A673 (cell line): ENCODE measurements around the gene GPC6. TPM values are rescaled to one million over a fixed set of nuclear protein-coding genes. Genes with fewer than 3 reads are reported as not detected.
A peak's percentile ranks its signal among the peaks of the same experiment; 100 is the strongest.

Experiments
- BruUV-seq: library from RNA; stranded (reverse); fragments of 400-500 nt; replicated peaks from 2 replicates; lab custom pipeline; 2021; lab: Mats Ljungman, UMichigan
- CTCF ChIA-PET: fragments of 300-600 bp; sonication (Branson Sonifier 250); formaldehyde crosslinking; loops from one replicate; lab custom pipeline; 2022; ENCODE audit warnings: antibody characterized with exemption; lab: Charles Lee
- POLR2A ChIA-PET: fragments of 300-600 bp; sonication (Branson Sonifier 250); formaldehyde crosslinking; loops from one replicate; lab custom pipeline; 2022; ENCODE audit warnings: antibody characterized with exemption; ENCODE audit not compliant: low non-redundant PET; lab: Charles Lee
- DNase-seq: peaks from one replicate; pipeline ENCODE4 v3.0.0-alpha.2; 2015; ENCODE audit warnings: low spot score
- H3K27ac ChIP-seq: fragments of 200-600 bp; sonication (generic); 2 replicates; pipeline ENCODE4 v1.5.1; 2016; ENCODE audit warnings: mixed run types, low read depth, mild to moderate bottlenecking, mixed read lengths, antibody characterized with exemption, low read length; ENCODE audit not compliant: poor library complexity, severe bottlenecking
- H3K27me3 ChIP-seq: fragments of 200-600 bp; sonication (generic); replicated peaks from 2 replicates; pipeline ENCODE4 v1.6.1; 2017; ENCODE audit warnings: mixed run types, low read depth, mild to moderate bottlenecking, mixed read lengths, antibody characterized with exemption, low read length; ENCODE audit not compliant: insufficient read depth, poor library complexity
- H3K36me3 ChIP-seq: fragments of 200-600 bp; sonication (generic); 2 replicates; pipeline ENCODE4 v1.6.1; 2016; ENCODE audit warnings: mixed run types, mild to moderate bottlenecking, mixed read lengths, antibody characterized with exemption, low read length; ENCODE audit not compliant: insufficient read depth, poor library complexity, severe bottlenecking
- H3K4me1 ChIP-seq: fragments of 200-600 bp; sonication (generic); 2 replicates; pipeline ENCODE4 v1.6.1; 2017; ENCODE audit warnings: mixed run types, mild to moderate bottlenecking, mixed read lengths, antibody characterized with exemption, low read length; ENCODE audit not compliant: insufficient read depth, poor library complexity, severe bottlenecking
- H3K4me3 ChIP-seq: fragments of 200-600 bp; sonication (generic); 2 replicates; pipeline ENCODE4 v1.5.1; 2016; ENCODE audit warnings: low read depth, mixed run types, mild to moderate bottlenecking, mixed read lengths, low read length; ENCODE audit not compliant: poor library complexity, severe bottlenecking
- H3K9me3 ChIP-seq: fragments of 200-600 bp; sonication (generic); 2 replicates; pipeline ENCODE4 v1.6.1; 2016; ENCODE audit warnings: mixed run types, low read depth, mild to moderate bottlenecking, mixed read lengths, antibody characterized with exemption, low read length; ENCODE audit not compliant: poor library complexity, severe bottlenecking
- EZH2 ChIP-seq: fragments of 200-600 bp; sonication (generic); IDR thresholded peaks from 2 replicates; pipeline ENCODE4 v1.6.1; 2017; ENCODE audit warnings: borderline replicate concordance, low read depth, mild to moderate bottlenecking, mixed read lengths, antibody characterized with exemption, low read length; ENCODE audit not compliant: poor library complexity, severe bottlenecking
- intact Hi-C: fragments of 100-400 bp; cut with micrococcal nuclease; formaldehyde crosslinking; loops from one replicate; pipeline ENCODE4 v1.10.0; 2022; ENCODE audit not compliant: unreplicated experiment
- total RNA-seq: library from RNA; stranded (reverse); gene quantifications from 2 replicates; pipeline ENCODE4 v1.2.3, GENCODE V29; 2021
- TF ChIP-seq, protein P1 (sequence below): fragments of 300-800, 200-600 bp; sonication (generic); conservative IDR thresholded peaks from 2 replicates; pipeline ENCODE4 v1.5.1; 2017; ENCODE audit warnings: low read depth, mild to moderate bottlenecking, antibody characterized with exemption, low read length, moderate library complexity, mixed read lengths

The GPC6 gene
- total RNA-seq, 1 experiment from 2014 or later: 23.3 TPM

GRCh38 chr13:93753639-93754038 is 527.0 kb downstream of the GPC6 start:
- ChIA-PET POLR2A (no interaction called here), CTCF (no interaction called here)
- Histone ChIP-seq H3K4me3 (no peak overlapping the region), H3K36me3 (no peaks in the 10 kb centered on the region), H3K9me3 (no peaks in the 10 kb centered on the region), H3K27me3 (no peaks in the 10 kb centered on the region), H3K27ac (no peak overlapping the region), H3K4me1 (peaks cover 2% of the 10 kb centered on the region)
- no peak for DNase-seq
- BruUV-seq: no TSS peak
- TF ChIP-seq EZH2: no peak
- TF ChIP-seq, protein P1, sequence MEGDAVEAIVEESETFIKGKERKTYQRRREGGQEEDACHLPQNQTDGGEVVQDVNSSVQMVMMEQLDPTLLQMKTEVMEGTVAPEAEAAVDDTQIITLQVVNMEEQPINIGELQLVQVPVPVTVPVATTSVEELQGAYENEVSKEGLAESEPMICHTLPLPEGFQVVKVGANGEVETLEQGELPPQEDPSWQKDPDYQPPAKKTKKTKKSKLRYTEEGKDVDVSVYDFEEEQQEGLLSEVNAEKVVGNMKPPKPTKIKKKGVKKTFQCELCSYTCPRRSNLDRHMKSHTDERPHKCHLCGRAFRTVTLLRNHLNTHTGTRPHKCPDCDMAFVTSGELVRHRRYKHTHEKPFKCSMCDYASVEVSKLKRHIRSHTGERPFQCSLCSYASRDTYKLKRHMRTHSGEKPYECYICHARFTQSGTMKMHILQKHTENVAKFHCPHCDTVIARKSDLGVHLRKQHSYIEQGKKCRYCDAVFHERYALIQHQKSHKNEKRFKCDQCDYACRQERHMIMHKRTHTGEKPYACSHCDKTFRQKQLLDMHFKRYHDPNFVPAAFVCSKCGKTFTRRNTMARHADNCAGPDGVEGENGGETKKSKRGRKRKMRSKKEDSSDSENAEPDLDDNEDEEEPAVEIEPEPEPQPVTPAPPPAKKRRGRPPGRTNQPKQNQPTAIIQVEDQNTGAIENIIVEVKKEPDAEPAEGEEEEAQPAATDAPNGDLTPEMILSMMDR: no peak
- intact Hi-C loops: no loop called here

DNA sequence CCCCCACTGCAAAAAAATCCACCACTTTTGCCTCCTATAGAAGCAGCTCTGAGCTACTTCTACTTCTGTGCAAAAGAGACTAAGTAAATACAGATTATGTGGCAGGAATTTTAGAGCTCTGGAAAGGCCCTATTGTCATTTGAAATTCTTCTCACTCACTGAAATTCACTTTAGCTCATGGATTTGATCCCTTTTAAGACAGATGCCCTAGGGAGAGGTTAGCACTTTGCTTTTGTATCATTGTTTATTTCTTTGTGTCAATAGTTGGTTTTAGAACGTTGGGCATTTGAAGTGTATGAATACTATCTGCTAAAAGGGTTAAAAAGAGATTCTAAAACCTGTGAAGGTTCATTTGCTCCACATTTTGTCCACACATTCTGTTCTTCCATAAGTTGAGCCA is 528.7 kb downstream of the GPC6 start:
- no peak for TF ChIP-seq EZH2
- TF ChIP-seq, protein P1: no peak
- intact Hi-C loops: no loop called here
- Histone ChIP-seq H3K36me3 (no peaks in the 10 kb centered on the region), H3K27ac (no peak overlapping the region), H3K4me3 (no peak overlapping the region), H3K4me1 (peaks cover 7% of the 10 kb centered on the region), H3K27me3 (no peaks in the 10 kb centered on the region), H3K9me3 (no peaks in the 10 kb centered on the region)
- ChIA-PET POLR2A (no interaction called here), CTCF (no interaction called here)
- no TSS peak for BruUV-seq
- DNase-seq: no peak

DNA sequence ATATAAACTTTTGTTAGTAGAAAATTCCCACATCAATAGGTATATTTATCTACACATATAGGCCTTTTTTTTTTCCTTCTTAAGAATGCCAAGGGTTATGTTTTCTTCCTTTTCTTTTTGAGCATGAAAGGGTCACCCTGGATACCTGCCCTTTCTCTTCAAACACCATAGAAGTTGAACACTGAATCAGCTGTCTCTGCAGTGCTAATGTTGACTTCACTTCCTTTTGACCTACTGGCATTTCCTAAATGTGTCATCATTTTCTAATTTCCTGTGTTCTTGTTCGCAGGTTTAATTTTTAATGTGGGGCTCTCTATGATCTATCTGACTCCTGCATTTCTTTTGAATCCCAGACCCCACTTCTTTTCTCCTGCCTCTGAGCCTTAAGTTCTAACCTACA is 532.0 kb downstream of the GPC6 start:
- POLR2A ChIA-PET: no interaction called here
- intact Hi-C loops: no loop called here
- Histone ChIP-seq H3K27me3 (no peaks in the 10 kb centered on the region), H3K9me3 (no peaks in the 10 kb centered on the region), H3K36me3 (no peaks in the 10 kb centered on the region), H3K4me1 (peaks cover 7% of the 10 kb centered on the region), H3K4me3 (no peak overlapping the region), H3K27ac (peak overlapping the region; percentile 48)
- CTCF ChIA-PET: no interaction called here
- peak; percentile 44 for DNase-seq
- TF ChIP-seq, protein P1: no peak
- TF ChIP-seq EZH2: no peak
- no TSS peak for BruUV-seq
